Left renal cortex interstitium (tissue), 4 donors: ENCODE results near the gene ECE1. TPM values are rescaled to one million over a fixed set of nuclear protein-coding genes. Genes with fewer than 3 reads are reported as not detected.

ENCODE experiments used
- polyA plus RNA-seq, 4 donors: library from polyadenylated mRNA; unstranded; fragments of 120-200 nt; gene quantifications; one replicate each; pipeline ENCODE4 v1.2.1, GENCODE V29; 2013; ENCODE audit not compliant: insufficient read length in 4 of 4

The ECE1 gene
- polyA plus RNA-seq, 4 donors = 42.1 to 49.0 (median 45.5) TPM

Other genes with a start within 250 kb of the ECE1 start
- 10 to 100 TPM; 61.0 to 70.8 (median 68.9) TPM for gene EIF4G3, start 113.6 kb downstream of the ECE1 start, polyA plus RNA-seq
- 10 to 100 TPM; 15.5 to 21.5 (median 17.2) TPM for gene NBPF3, start 149.7 kb upstream of the ECE1 start, polyA plus RNA-seq
- 10 to 100 TPM; 25.1 to 53.0 (median 33.4) TPM for gene ALPL, start 219.0 kb upstream of the ECE1 start, polyA plus RNA-seq